NCI-H2081 (cell line): ENCODE results near the gene SHISAL1.
"Not testable (repeated sequence)": the region's sequence is repeated elsewhere in the genome, so short reads cannot be mapped to it uniquely, and the experiment has no call there.

ENCODE experiments used
- DNase-seq, 2 experiments: peaks; one replicate each; lab custom pipeline; 2025; lab: John Stamatoyannopoulos, UW

The SHISAL1 gene

GRCh38 chr22:44234372-44234771 is 78.4 kb downstream of the SHISAL1 start:
- not testable (repeated sequence) for DNase-seq

- no peak for DNase-seq
Measured at GRCh38 chr22:44231233-44231632, 81.5 kb downstream of the SHISAL1 start.

- no peak for DNase-seq
Measured at GRCh38 chr22:44229809-44230208, 82.9 kb downstream of the SHISAL1 start.

- DNase-seq = no peak
Measured at GRCh38 chr22:44229331-44229730, 83.4 kb downstream of the SHISAL1 start.

GRCh38 chr22:44225812-44226211 is 86.9 kb downstream of the SHISAL1 start:
- no peak for DNase-seq

- DNase-seq = no peak
Measured at GRCh38 chr22:44225091-44225689, 87.6 kb downstream of the SHISAL1 start.

- DNase-seq = no peak
Measured at GRCh38 chr22:44224166-44224565, 88.6 kb downstream of the SHISAL1 start.

- DNase-seq = no peak
Measured at GRCh38 chr22:44221710-44222475, 90.9 kb downstream of the SHISAL1 start.

- DNase-seq = no peak
Measured at GRCh38 chr22:44220727-44221680, 91.7 kb downstream of the SHISAL1 start.

- DNase-seq = no peak
Measured at GRCh38 chr22:44219101-44219870, 93.5 kb downstream of the SHISAL1 start.

- DNase-seq = no peak
Measured at GRCh38 chr22:44218071-44218470, 94.7 kb downstream of the SHISAL1 start.

- no peak for DNase-seq
Measured at GRCh38 chr22:44217346-44217745, 95.4 kb downstream of the SHISAL1 start.

- DNase-seq = no peak
Measured at GRCh38 chr22:44215287-44215686, 97.5 kb downstream of the SHISAL1 start.

GRCh38 chr22:44214764-44215163 is 98.0 kb downstream of the SHISAL1 start:
- DNase-seq = no peak

GRCh38 chr22:44214187-44214586 is 98.6 kb downstream of the SHISAL1 start:
- no peak for DNase-seq

GRCh38 chr22:44213489-44214043 is 99.2 kb downstream of the SHISAL1 start:
- DNase-seq = no peak

- no peak for DNase-seq
Measured at GRCh38 chr22:44212936-44213335, 99.8 kb downstream of the SHISAL1 start.

- DNase-seq = no peak
Measured at GRCh38 chr22:44211946-44212930, 100.5 kb downstream of the SHISAL1 start.

- DNase-seq = no peak
Measured at GRCh38 chr22:44211256-44211945, 101.3 kb downstream of the SHISAL1 start.

GRCh38 chr22:44210722-44211121 is 102.0 kb downstream of the SHISAL1 start:
- DNase-seq = no peak
